Measurements from ENCODE around the gene EYA2. TPM values are rescaled to one million over a fixed set of nuclear protein-coding genes. Genes with fewer than 3 reads are reported as not detected.

The EYA2 gene
- total RNA-seq, 4 donors from 2014 or later = 0.47 to 4.1 (median 2.2) TPM

GRCh38 chr20:47178277-47178676 is 283.6 kb downstream of the EYA2 start:
- H3K27me3 ChIP-seq = no peaks in the 10 kb centered on the region
- no peaks in the 10 kb centered on the region for H3K9me3 ChIP-seq
- peaks cover 0 to 12% of the 10 kb centered on the region in 2 donors for H3K36me3 ChIP-seq
- H3K4me1 ChIP-seq = no peaks in the 10 kb centered on the region
- ATAC-seq = no peak
- no peak overlapping the region for H3K4me3 ChIP-seq
- TF ChIP-seq POLR2AphosphoS5 (IDR thresholded peaks at IDR 0.05) (no peak), POLR2A (IDR thresholded peaks at IDR 0.05) (no peak), EP300 (IDR thresholded peaks at IDR 0.05) (no peak), CTCF (IDR thresholded peaks at IDR 0.05) (no peak)
- no peak overlapping the region for H3K27ac ChIP-seq
- WGBS, 2 donors (ENCODE audit: low coverage in 1 of 2) = 71 to 92% methylated on average over 2 to 3 of the region's 3 CpGs

GRCh38 chr20:47178851-47179250 is 284.2 kb downstream of the EYA2 start:
- H3K27me3 ChIP-seq = no peaks in the 10 kb centered on the region
- TF ChIP-seq EP300 (IDR thresholded peaks at IDR 0.05) (no peak), POLR2AphosphoS5 (IDR thresholded peaks at IDR 0.05) (no peak), POLR2A (IDR thresholded peaks at IDR 0.05) (no peak), CTCF (IDR thresholded peaks at IDR 0.05) (no peak)
- WGBS, 2 donors (ENCODE audit: low coverage in 1 of 2) = 90 to 100% methylated on average over 1 of the region's 1 CpG
- H3K4me3 ChIP-seq = no peak overlapping the region
- H3K36me3 ChIP-seq = peaks cover 0 to 12% of the 10 kb centered on the region in 2 donors
- no peaks in the 10 kb centered on the region for H3K9me3 ChIP-seq
- ATAC-seq = no peak
- no peak overlapping the region for H3K27ac ChIP-seq
- H3K4me1 ChIP-seq = no peaks in the 10 kb centered on the region

GRCh38 chr20:47179267-47179666 is 284.6 kb downstream of the EYA2 start:
- no peak for ATAC-seq
- H3K4me3 ChIP-seq = no peak overlapping the region
- peaks cover 0 to 12% of the 10 kb centered on the region in 2 donors for H3K36me3 ChIP-seq
- H3K9me3 ChIP-seq = no peaks in the 10 kb centered on the region
- H3K27ac ChIP-seq = no peak overlapping the region
- H3K4me1 ChIP-seq = no peaks in the 10 kb centered on the region
- no peaks in the 10 kb centered on the region for H3K27me3 ChIP-seq
- TF ChIP-seq POLR2A (IDR thresholded peaks at IDR 0.05) (no peak), POLR2AphosphoS5 (IDR thresholded peaks at IDR 0.05) (no peak), EP300 (IDR thresholded peaks at IDR 0.05) (no peak), CTCF (IDR thresholded peaks at IDR 0.05) (no peak)

- no peak overlapping the region for H3K27ac ChIP-seq
- no peak overlapping the region for H3K4me3 ChIP-seq
- 63 to 88% methylated on average over 4 to 5 of the region's 5 CpGs for WGBS, 2 donors (ENCODE audit: low coverage in 1 of 2)
- H3K36me3 ChIP-seq = peaks cover 0 to 7% of the 10 kb centered on the region in 2 donors
- TF ChIP-seq POLR2AphosphoS5 (IDR thresholded peaks at IDR 0.05) = no peak
- TF ChIP-seq EP300 (IDR thresholded peaks at IDR 0.05) = no peak
- TF ChIP-seq POLR2A (IDR thresholded peaks at IDR 0.05) = no peak
- no peak for TF ChIP-seq CTCF (IDR thresholded peaks at IDR 0.05)
- no peak for ATAC-seq
- H3K4me1 ChIP-seq = no peaks in the 10 kb centered on the region
- no peaks in the 10 kb centered on the region for H3K9me3 ChIP-seq
- H3K27me3 ChIP-seq = no peaks in the 10 kb centered on the region
Measured at GRCh38 chr20:47181056-47181862, 286.6 kb downstream of the EYA2 start.

GRCh38 chr20:47183367-47183766 is 288.7 kb downstream of the EYA2 start:
- H3K27ac ChIP-seq = no peak overlapping the region
- 53 to 60% methylated on average over 8 to 9 of the region's 9 CpGs for WGBS, 2 donors (ENCODE audit: low coverage in 1 of 2)
- no peaks in the 10 kb centered on the region for H3K9me3 ChIP-seq
- H3K4me3 ChIP-seq = no peak overlapping the region
- peaks cover 0 to 7% of the 10 kb centered on the region in 2 donors for H3K36me3 ChIP-seq
- no peaks in the 10 kb centered on the region for H3K27me3 ChIP-seq
- H3K4me1 ChIP-seq = no peaks in the 10 kb centered on the region
- no peak for ATAC-seq
- TF ChIP-seq POLR2A (IDR thresholded peaks at IDR 0.05) = no peak
- no peak for TF ChIP-seq POLR2AphosphoS5 (IDR thresholded peaks at IDR 0.05)

Measured in gastroesophageal sphincter (tissue), 4 donors.